Neural crest cell (in vitro differentiated cells): ENCODE data around the gene NR2F1. TPM values are rescaled to one million over a fixed set of nuclear protein-coding genes. Genes with fewer than 3 reads are reported as not detected.
A peak's percentile ranks its signal among the peaks of the same experiment; 100 is the strongest.

Experiments
- DNase-seq: peaks from one replicate; pipeline ENCODE4 v3.0.0; 2021; ENCODE audit warnings: low read depth, mixed read lengths, low spot score
- H3K27ac Mint-ChIP-seq: one replicate; pipeline ENCODE4 v1.8.0; 2021; ENCODE audit warnings: mild to moderate bottlenecking, mixed read lengths; ENCODE audit not compliant: unreplicated experiment
- H3K27me3 Mint-ChIP-seq: 2 replicates; pipeline ENCODE4 v1.8.0; 2021; ENCODE audit warnings: low read depth, mild to moderate bottlenecking, mixed read lengths
- H3K36me3 Mint-ChIP-seq: 2 replicates; pipeline ENCODE4 v1.8.0; 2021; ENCODE audit warnings: low read depth, mild to moderate bottlenecking, mixed read lengths
- H3K4me1 Mint-ChIP-seq: 2 replicates; pipeline ENCODE4 v1.8.0; 2021; ENCODE audit warnings: mixed read lengths
- H3K4me3 Mint-ChIP-seq: one replicate; pipeline ENCODE4 v1.8.0; 2021; ENCODE audit warnings: mild to moderate bottlenecking, mixed read lengths
- H3K9me3 Mint-ChIP-seq: 2 replicates; pipeline ENCODE4 v1.8.0; 2021; ENCODE audit warnings: mixed read lengths
- CTCF ChIP-seq: fragments of 200-600 bp; sonication (generic); conservative IDR thresholded peaks from 2 replicates; pipeline ENCODE4 v1.5.0; 2021; ENCODE audit warnings: antibody characterized with exemption, mild to moderate bottlenecking
- total RNA-seq: library from RNA; stranded (reverse); gene quantifications from 2 replicates; pipeline ENCODE4 v1.2.1, GENCODE V29; 2021

NR2F1 gene
- total RNA-seq, 1 donor from 2014 or later: 411 TPM

GRCh38 chr5:93620487-93621326 is 37.7 kb downstream of the NR2F1 start:
- peaks cover 70% of the 10 kb centered on the region for H3K4me1 Mint-ChIP-seq
- H3K36me3 Mint-ChIP-seq: no peaks in the 10 kb centered on the region
- H3K27me3 Mint-ChIP-seq: peaks cover 18% of the 10 kb centered on the region
- H3K9me3 Mint-ChIP-seq: no peaks in the 10 kb centered on the region
- peak overlapping the region; percentile 95 for H3K4me3 Mint-ChIP-seq
- DNase-seq: peak; percentile 62
- no peak for TF ChIP-seq CTCF
- H3K27ac Mint-ChIP-seq: peak overlapping the region; percentile 96

- Mint-ChIP-seq H3K27ac (peak overlapping the region; percentile 91), H3K27me3 (peaks cover 13% of the 10 kb centered on the region), H3K9me3 (no peaks in the 10 kb centered on the region)
Measured at GRCh38 chr5:93621327-93621798, 38.3 kb downstream of the NR2F1 start.

GRCh38 chr5:93622240-93622885 is 39.3 kb downstream of the NR2F1 start:
- Mint-ChIP-seq H3K27ac (peak overlapping the region; percentile 90), H3K4me3 (peak overlapping the region; percentile 95), H3K4me1 (peaks cover 54% of the 10 kb centered on the region), H3K9me3 (no peaks in the 10 kb centered on the region), H3K36me3 (peaks cover 3% of the 10 kb centered on the region), H3K27me3 (peaks cover 8% of the 10 kb centered on the region)
- no peak for TF ChIP-seq CTCF
- no peak for DNase-seq

More at GRCh38 chr5:93621327-93621798, 38.3 kb downstream of the NR2F1 start:
- peaks cover 64% of the 10 kb centered on the region for H3K4me1 Mint-ChIP-seq
- TF ChIP-seq CTCF: no peak
- H3K36me3 Mint-ChIP-seq: no peaks in the 10 kb centered on the region
- DNase-seq: peak; percentile 83
- H3K4me3 Mint-ChIP-seq: peak overlapping the region; percentile 95

DNA sequence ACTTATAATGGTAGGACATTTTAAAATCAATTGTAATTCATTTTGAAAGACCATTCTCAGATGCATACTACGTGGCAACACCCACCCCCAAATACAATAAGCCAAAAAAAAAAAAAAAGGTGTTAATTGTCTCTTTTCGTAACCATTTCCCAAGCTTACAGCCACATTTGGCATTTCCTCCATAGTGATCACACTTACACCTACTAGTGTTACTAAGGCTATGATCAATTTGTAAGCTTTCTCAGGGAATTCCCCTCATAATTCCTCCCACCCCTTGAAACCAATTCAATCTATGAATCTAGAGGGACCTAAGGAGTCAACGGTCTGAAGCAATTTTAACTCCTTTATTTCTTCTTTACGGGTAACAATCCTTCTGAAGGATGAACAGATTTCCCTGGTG is 40.1 kb downstream of the NR2F1 start:
- peaks cover 47% of the 10 kb centered on the region for H3K4me1 Mint-ChIP-seq
- peaks cover 8% of the 10 kb centered on the region for H3K27me3 Mint-ChIP-seq
- DNase-seq: no peak
- H3K9me3 Mint-ChIP-seq: no peaks in the 10 kb centered on the region
- TF ChIP-seq CTCF: no peak
- no peak overlapping the region for H3K27ac Mint-ChIP-seq
- peak overlapping the region; percentile 47 for H3K4me3 Mint-ChIP-seq
- peaks cover 3% of the 10 kb centered on the region for H3K36me3 Mint-ChIP-seq

- Mint-ChIP-seq H3K36me3 (peaks cover 3% of the 10 kb centered on the region), H3K4me3 (no peak overlapping the region), H3K27me3 (no peaks in the 10 kb centered on the region), H3K27ac (no peak overlapping the region), H3K4me1 (peaks cover 30% of the 10 kb centered on the region), H3K9me3 (no peaks in the 10 kb centered on the region)
- TF ChIP-seq CTCF: no peak
- no peak for DNase-seq
Measured at GRCh38 chr5:93626801-93627200, 43.8 kb downstream of the NR2F1 start.
